GM12878 (cell line): ENCODE data around the gene BRCA2. TPM values are rescaled to one million over a fixed set of nuclear protein-coding genes. Genes with fewer than 3 reads are reported as not detected.

ENCODE experiments used
- ATAC-seq: fragments of 200-7000 bp; cut with Tn5 transposase; 3 replicates; pipeline ENCODE4 v1.9.1; 2020; ENCODE audit warnings: mild to moderate bottlenecking, moderate library complexity
- BruUV-seq: library from RNA; stranded (reverse); fragments of 400-500 nt; replicated peaks from 2 replicates; lab custom pipeline; 2021; lab: Mats Ljungman, UMichigan
- CTCF ChIA-PET: fragments of 300-600 bp; sonication (Branson Sonifier 250); formaldehyde crosslinking; extraction: SDS; loops from one replicate; lab custom pipeline; 2021; ENCODE audit warnings: inconsistent platforms; lab: Yijun Ruan, JAX
- POLR2A ChIA-PET: fragments of 350-600 bp; formaldehyde crosslinking; extraction: SDS; loops from one replicate; lab custom pipeline; 2021; ENCODE audit warnings: inconsistent platforms; lab: Charles Lee
- RAD21 ChIA-PET: fragments of 300-600 bp; sonication (Branson Sonifier 250); formaldehyde crosslinking; loops from one replicate; lab custom pipeline; 2023; ENCODE audit warnings: antibody characterized with exemption; ENCODE audit not compliant: unreplicated experiment; lab: Charles Lee
- SMC1A ChIA-PET: fragments of 300-600 bp; sonication (Branson Sonifier 250); formaldehyde crosslinking; loops from one replicate; lab custom pipeline; 2023; ENCODE audit not compliant: unreplicated experiment, uncharacterized antibody; lab: Charles Lee
- DNase-seq: peaks from one replicate; pipeline ENCODE4 v3.0.0-alpha.2; 2011; ENCODE audit warnings: low read depth, low spot score
- FAIRE-seq: peaks from 3 replicates; lab custom pipeline; 2011; peaks lifted over from hg19 to GRCh38; lab: Jason Lieb, UNC
- H2AFZ ChIP-seq: 2 replicates; pipeline ENCODE4 v1.6.0; 2011; ENCODE audit warnings: low read depth, low read length, control low read depth; ENCODE audit not compliant: control insufficient read depth
- H3K27ac ChIP-seq: 2 replicates; pipeline ENCODE4 v1.5.1; 2011; ENCODE audit warnings: control low read depth; ENCODE audit not compliant: control insufficient read depth, insufficient read depth
- H3K27me3 ChIP-seq, 2 experiments: replicated peaks in 1 of 2; 2 replicates each; pipeline versions ENCODE4 v1.6.0 to v1.6.1; 2011; ENCODE audit warnings: low read length in 1 of 2; ENCODE audit not compliant: control insufficient read depth in 2 of 2, insufficient read depth in 2 of 2
- H3K36me3 ChIP-seq, 2 experiments: 2 replicates each; pipeline ENCODE4 v1.5.1; 2011; ENCODE audit warnings: low read length in 1 of 2; ENCODE audit not compliant: control insufficient read depth in 2 of 2, insufficient read depth in 2 of 2
- H3K4me1 ChIP-seq: 2 replicates; pipeline ENCODE4 v1.6.1; 2011; ENCODE audit warnings: mild to moderate bottlenecking, low read length, moderate library complexity, mixed read lengths; ENCODE audit not compliant: control insufficient read depth, insufficient read depth
- H3K4me2 ChIP-seq: 2 replicates; pipeline ENCODE4 v1.6.0; 2011; ENCODE audit warnings: control low read depth; ENCODE audit not compliant: control insufficient read depth, insufficient read depth
- H3K4me3 ChIP-seq: fragments of 200-600 bp; sonication (generic); 2 replicates; pipeline ENCODE4 v1.5.1; 2016
- H3K79me2 ChIP-seq: 2 replicates; pipeline ENCODE4 v1.6.0; 2011; ENCODE audit warnings: low read length; ENCODE audit not compliant: control insufficient read depth, insufficient read depth
- H3K9ac ChIP-seq: 2 replicates; pipeline ENCODE4 v1.8.0; 2011; ENCODE audit warnings: low read length, control low read depth, mixed read lengths; ENCODE audit not compliant: control insufficient read depth, insufficient read depth
- H3K9me3 ChIP-seq: replicated peaks from 3 replicates; pipeline ENCODE4 v1.5.1; 2011; ENCODE audit warnings: mild to moderate bottlenecking, low read length; ENCODE audit not compliant: control insufficient read depth, insufficient read depth
- H4K20me1 ChIP-seq: 2 replicates; pipeline ENCODE4 v1.6.0; 2011; ENCODE audit not compliant: control insufficient read depth, insufficient read depth
- CREB1 ChIP-seq: IDR thresholded peaks from 2 replicates; pipeline ENCODE4 v1.6.1; 2012; ENCODE audit warnings: low read depth, mild to moderate bottlenecking, inconsistent platforms
- HDGF ChIP-seq: fragments of 450-650 bp; IDR thresholded peaks from 2 replicates; pipeline ENCODE4 v1.6.1; 2016; ENCODE audit warnings: antibody characterized with exemption
- IKZF1 ChIP-seq: fragments of 450-650 bp; conservative IDR thresholded peaks from 2 replicates; pipeline ENCODE4 v1.6.1; 2017; ENCODE audit warnings: antibody characterized with exemption, mild to moderate bottlenecking
- JUNB ChIP-seq: IDR thresholded peaks from 2 replicates; pipeline ENCODE4 v1.6.1; 2016; ENCODE audit warnings: antibody characterized with exemption, mild to moderate bottlenecking
- MLLT1 ChIP-seq: fragments of 450-650 bp; IDR thresholded peaks from 2 replicates; pipeline ENCODE4 v1.6.1; 2016; ENCODE audit warnings: mild to moderate bottlenecking
- PBX3 ChIP-seq: IDR thresholded peaks from 2 replicates; pipeline ENCODE4 v1.6.1; 2011; ENCODE audit warnings: mild to moderate bottlenecking, low read depth, low read length, moderate library complexity; ENCODE audit not compliant: insufficient replicate concordance
- WGBS: methylation state at CpG from one replicate; pipeline ENCODE4 v1.1.6; 2016; ENCODE audit warnings: low lambda C conversion rate; ENCODE audit not compliant: insufficient replicate concordance, insufficient coverage; ENCODE audit errors: missing lambda C conversion rate; 5-methylcytosine and 5-hydroxymethylcytosine counted together
- in situ Hi-C: fragments of 300-500 bp; cut with MboI; formaldehyde crosslinking; loops from 9 replicates; pipeline ENCODE4 v1.14.3; 2018; ENCODE audit warnings: mixed read lengths
- intact Hi-C: fragments of 100-400 bp; cut with micrococcal nuclease; formaldehyde crosslinking; loops from one replicate; pipeline ENCODE4 v1.14.2; 2022; ENCODE audit not compliant: unreplicated experiment
- polyA plus RNA-seq, 11 experiments: library from polyadenylated mRNA; depleted of rRNA in 4 of 11; unstranded in 6 of 11; stranded (reverse) in 5 of 11; fragments of >200 nt; fragmentation: Nextera tagmentation in 4 of 11; fragmentation: Illumina TruSeq in 1 of 11; extraction: Ambion mirVana in 4 of 11; extraction: Trizol in 1 of 11; gene quantifications; 1 replicate in 1 of 11; 2 replicates in 10 of 11; pipeline versions ENCODE4 v1.2.1 to v1.2.3, GENCODE V29; 2011 to 2016; ENCODE audit warnings: inconsistent platforms in 2 of 11, missing spikeins in 2 of 11, low read depth in 1 of 11
- total RNA-seq, 4 experiments: library from RNA; depleted of rRNA in 3 of 4; stranded (reverse); fragments of >200 nt in 3 of 4; fragmentation: Illumina TruSeq in 1 of 4; extraction: Trizol in 1 of 4; gene quantifications; 2 replicates each; pipeline versions ENCODE4 v1.2.1 to v1.2.3, GENCODE V29; 2013 to 2021

BRCA2 gene
- total and polyA plus RNA-seq, 10 of the 15 experiments (the other 5 are each of a cell fraction or from before 2014, with no cell fraction given), result 7.6 to 42.2 (median 23.9) TPM

- POLR2A ChIA-PET, result interaction anchor here (0.9 to 1.4 kb wide), 3 partner anchors 11 to 114 kb away, joined by 3 to 4 read pairs (median 4); partner anchors contain the start of genes BRCA2 and ZAR1L
- TF ChIP-seq PBX3 (no peak), HDGF (no peak), IKZF1 (no peak), MLLT1 (no peak), CREB1 (no peak), JUNB (no peak)
Observed at GRCh38 chr13:32425158-32425557, 109.8 kb downstream of the BRCA2 start.

More at GRCh38 chr13:32425158-32425557, 109.8 kb downstream of the BRCA2 start:
- Histone ChIP-seq H2AFZ (no peak overlapping the region), H3K27me3 (no peaks in the 10 kb centered on the region), H3K9ac (peak overlapping the region; percentile 93; the same call in 1 of the 2 replicates), H3K4me1 (peaks cover 14% of the 10 kb centered on the region), H3K4me3 (peak overlapping the region; percentile 94), H3K79me2 (peaks cover 58% of the 10 kb centered on the region), H3K36me3 (peaks cover 0 to 11% of the 10 kb centered on the region in 2 experiments; a peak in 1 of 4 replicates), H3K9me3 (peaks cover 10% of the 10 kb centered on the region), H3K4me2 (peak overlapping the region; percentile 95), H4K20me1 (no peaks in the 10 kb centered on the region), H3K27ac (no peak overlapping the region)
- 96% methylated on average over 7 of the region's 7 CpGs for WGBS
- CTCF ChIA-PET, result interaction anchor here (0.6 to 5.5 kb wide), 5 partner anchors 14 to 176 kb away, joined by 3 to 22 read pairs (median 5); partner anchors contain the start of genes BRCA2 and ZAR1L
- intact Hi-C loops, result loop anchor here (5.0 to 10.0 kb wide), 2 partner anchors 108 to 780 kb away; partner anchors contain the start of genes BRCA2 and ZAR1L
- no TSS peak for BruUV-seq
- SMC1A ChIA-PET, result interaction anchor here (0.9 to 1.4 kb wide), 9 partner anchors 10 to 112 kb away, joined by 3 to 4 read pairs (median 3); partner anchors contain the start of genes BRCA2 and ZAR1L
- FAIRE-seq (no peak), DNase-seq (no peak), ATAC-seq (no peak)
- in situ Hi-C loops, result loop anchor here (25.0 kb wide), 1 partner anchor 1112 kb away; no protein-coding TSS in a partner anchor
- RAD21 ChIA-PET, result interaction anchor here (1.0 to 1.2 kb wide), 3 partner anchors 110 to 114 kb away, joined by 3 to 4 read pairs (median 4); partner anchors contain the start of genes BRCA2, N4BP2L2 and ZAR1L
